Measurements from ENCODE around the gene GDPD3. TPM values are rescaled to one million over a fixed set of nuclear protein-coding genes. Genes with fewer than 3 reads are reported as not detected.

GDPD3 gene
- total and polyA plus RNA-seq, 9 of the 15 experiments (the other 6 are each of a cell fraction or from before 2014, with no cell fraction given) = 0.47 to 3.9 (median 1.1) TPM

GRCh38 chr16:30091474-30092372 lies 21.6 kb downstream of the GDPD3 start, which contains the start of gene TBX6 (continued):
- TF ChIP-seq TRIM28 (IDR thresholded peaks at IDR 0.05) = no peak
- TF ChIP-seq MNT (conservative IDR thresholded peaks at IDR 0.05) = peak; percentile 3 to 71; a peak in 3 of 4 replicates
- TF ChIP-seq MECOM (CRISPR knock-in tag; IDR thresholded peaks at IDR 0.05) = no peak
- no peak for TF ChIP-seq ZNF324 (CRISPR knock-in tag; IDR thresholded peaks at IDR 0.05)
- no peak for TF ChIP-seq KAT8 (IDR thresholded peaks at IDR 0.05; ENCODE audit: low read depth)
- no peak for TF ChIP-seq ZNF212 (CRISPR knock-in tag; IDR thresholded peaks at IDR 0.05)
- TF ChIP-seq JUNB (CRISPR knock-in tag; conservative IDR thresholded peaks at IDR 0.05) = no peak
- no peak for TF ChIP-seq HEY1 (CRISPR knock-in tag; IDR thresholded peaks at IDR 0.05; ENCODE audit: borderline replicate concordance)
- peak; percentile 65; the same call in 1 of the 2 replicates for TF ChIP-seq DMBX1 (CRISPR knock-in tag; IDR thresholded peaks at IDR 0.05; ENCODE audit: borderline replicate concordance)
- TF ChIP-seq ERF (CRISPR knock-in tag; IDR thresholded peaks at IDR 0.05) = 0 out of 2 replicates have a peak, but pooled peaks have one; percentile 22
- TF ChIP-seq MLLT1 (IDR thresholded peaks at IDR 0.05) = no peak; a peak in 1 of 4 replicates
- TF ChIP-seq FOXP4 (CRISPR knock-in tag; IDR thresholded peaks at IDR 0.05; ENCODE audit: borderline replicate concordance) = peak; percentile 46; the same call in 1 of the 2 replicates
- TF ChIP-seq NFIX (CRISPR knock-in tag; IDR thresholded peaks at IDR 0.05; ENCODE audit: low read depth) = no peak
- TF ChIP-seq TFAM (CRISPR knock-in tag; conservative IDR thresholded peaks at IDR 0.05) = no peak
- peak; percentile 91 for TF ChIP-seq POLR2G (IDR thresholded peaks at IDR 0.05; ENCODE audit: low read depth, low read length)
- TF ChIP-seq TCF7L2 (IDR thresholded peaks at IDR 0.05; ENCODE audit: low read depth, low read length) = no peak
- TF ChIP-seq EP400 (IDR thresholded peaks at IDR 0.05) = no peak
- no peak for TF ChIP-seq SMARCA5 (IDR thresholded peaks at IDR 0.05)
- no peak; the same call in 1 of the 2 replicates for TF ChIP-seq SOX6 (IDR thresholded peaks at IDR 0.05)
- TF ChIP-seq ZNF431 (CRISPR knock-in tag; IDR thresholded peaks at IDR 0.05) = no peak
- no peak for TF ChIP-seq HIVEP1 (CRISPR knock-in tag; IDR thresholded peaks at IDR 0.05)
- peak; percentile 86; the same call in 1 of the 2 replicates for TF ChIP-seq SMAD2 (IDR thresholded peaks at IDR 0.05; ENCODE audit: low read depth, low read length)

Data from K562 (cell line).